ENCODE data around the gene ERC2. TPM values are rescaled to one million over a fixed set of nuclear protein-coding genes. Genes with fewer than 3 reads are reported as not detected.

Gene ERC2
- total RNA-seq, 1 donor from 2014 or later = 32.5 TPM

- Mint-ChIP-seq H3K4me3 (ENCODE audit: low read depth) (no peak overlapping the region), H3K36me3 (ENCODE audit: insufficient read depth) (peaks cover 3% of the 10 kb centered on the region), H3K27ac (no peak overlapping the region), H3K9me3 (ENCODE audit: low read depth) (no peaks in the 10 kb centered on the region), H3K4me1 (ENCODE audit: low read depth) (peaks cover 2% of the 10 kb centered on the region), H3K27me3 (no peaks in the 10 kb centered on the region)
- DNase-seq (ENCODE audit: low spot score, unreplicated experiment) = no peak
- TF ChIP-seq CTCF (IDR thresholded peaks at IDR 0.05; ENCODE audit: unreplicated experiment) = no peak
Measured at GRCh38 chr3:55959471-55960080, 508.7 kb downstream of the ERC2 start.

GRCh38 chr3:55958605-55959004 lies 509.7 kb downstream of the ERC2 start:
- Mint-ChIP-seq H3K4me3 (ENCODE audit: low read depth) (no peak overlapping the region), H3K4me1 (ENCODE audit: low read depth) (peaks cover 2% of the 10 kb centered on the region), H3K36me3 (ENCODE audit: insufficient read depth) (peaks cover 3% of the 10 kb centered on the region), H3K27me3 (no peaks in the 10 kb centered on the region), H3K9me3 (ENCODE audit: low read depth) (no peaks in the 10 kb centered on the region), H3K27ac (no peak overlapping the region)
- TF ChIP-seq CTCF (IDR thresholded peaks at IDR 0.05; ENCODE audit: unreplicated experiment) = no peak
- DNase-seq (ENCODE audit: low spot score, unreplicated experiment) = no peak

DNA sequence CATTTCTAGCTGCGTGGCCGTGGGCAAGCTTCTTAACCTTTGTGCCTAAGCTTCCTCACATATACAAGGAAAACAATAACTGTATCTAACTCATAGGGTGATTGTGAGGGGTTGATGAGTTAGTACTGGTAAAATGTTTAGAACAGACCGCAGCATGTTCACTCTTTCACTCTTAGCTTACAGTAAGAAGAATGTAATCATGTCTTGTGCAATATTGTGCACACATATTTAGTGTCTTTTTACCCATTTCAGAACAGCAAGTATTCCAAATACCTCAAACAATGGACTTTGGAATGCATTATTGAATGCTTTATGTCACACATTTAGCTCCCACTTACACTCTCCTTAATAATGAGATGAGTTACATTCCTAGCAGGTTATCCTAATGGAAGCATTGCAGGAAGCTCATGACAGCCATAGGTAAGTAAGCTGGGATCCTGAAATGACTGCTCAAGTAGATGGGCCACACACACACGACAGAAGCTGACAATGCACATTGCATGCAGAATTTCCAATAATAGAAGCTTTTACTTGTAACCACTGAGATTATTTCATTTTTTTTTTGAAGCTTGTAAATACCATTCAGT lies 512.3 kb downstream of the ERC2 start:
- no peak overlapping the region for H3K4me3 Mint-ChIP-seq (ENCODE audit: low read depth)
- no peaks in the 10 kb centered on the region for H3K9me3 Mint-ChIP-seq (ENCODE audit: low read depth)
- H3K36me3 Mint-ChIP-seq (ENCODE audit: insufficient read depth) = peaks cover 3% of the 10 kb centered on the region
- H3K4me1 Mint-ChIP-seq (ENCODE audit: low read depth) = peaks cover 2% of the 10 kb centered on the region
- H3K27me3 Mint-ChIP-seq = no peaks in the 10 kb centered on the region
- DNase-seq (ENCODE audit: low spot score, unreplicated experiment) = no peak
- TF ChIP-seq CTCF (IDR thresholded peaks at IDR 0.05; ENCODE audit: unreplicated experiment) = no peak
- no peak overlapping the region for H3K27ac Mint-ChIP-seq

GRCh38 chr3:55951388-55951787 lies 516.9 kb downstream of the ERC2 start:
- TF ChIP-seq CTCF (IDR thresholded peaks at IDR 0.05; ENCODE audit: unreplicated experiment) = no peak
- Mint-ChIP-seq H3K27me3 (no peaks in the 10 kb centered on the region), H3K4me1 (ENCODE audit: low read depth) (no peaks in the 10 kb centered on the region), H3K9me3 (ENCODE audit: low read depth) (no peaks in the 10 kb centered on the region), H3K27ac (no peak overlapping the region), H3K4me3 (ENCODE audit: low read depth) (no peak overlapping the region), H3K36me3 (ENCODE audit: insufficient read depth) (peaks cover 6% of the 10 kb centered on the region)
- DNase-seq (ENCODE audit: low spot score, unreplicated experiment) = no peak

GRCh38 chr3:55947406-55947805 lies 520.9 kb downstream of the ERC2 start:
- Mint-ChIP-seq H3K4me1 (ENCODE audit: low read depth) (no peaks in the 10 kb centered on the region), H3K4me3 (ENCODE audit: low read depth) (no peak overlapping the region), H3K27me3 (no peaks in the 10 kb centered on the region), H3K36me3 (ENCODE audit: insufficient read depth) (peaks cover 12% of the 10 kb centered on the region), H3K9me3 (ENCODE audit: low read depth) (no peaks in the 10 kb centered on the region), H3K27ac (no peak overlapping the region)
- no peak for DNase-seq (ENCODE audit: low spot score, unreplicated experiment)
- TF ChIP-seq CTCF (IDR thresholded peaks at IDR 0.05; ENCODE audit: unreplicated experiment) = no peak
